GM20431 (cell line): ENCODE measurements around the gene HDAC4.

ENCODE experiments used
- in situ Hi-C: fragments of 300-500 bp; cut with MseI, MboI; formaldehyde crosslinking; loops from one replicate; pipeline ENCODE4 v1.15.0; 2020; ENCODE audit warnings: low sequenced_read_pairs; ENCODE audit not compliant: unreplicated experiment

The HDAC4 gene

GRCh38 chr2:239312741-239313667, 87.8 kb downstream of the HDAC4 start:
- in situ Hi-C loops = no loop called here

GRCh38 chr2:239312081-239312511, 88.7 kb downstream of the HDAC4 start:
- in situ Hi-C loops = no loop called here

DNA sequence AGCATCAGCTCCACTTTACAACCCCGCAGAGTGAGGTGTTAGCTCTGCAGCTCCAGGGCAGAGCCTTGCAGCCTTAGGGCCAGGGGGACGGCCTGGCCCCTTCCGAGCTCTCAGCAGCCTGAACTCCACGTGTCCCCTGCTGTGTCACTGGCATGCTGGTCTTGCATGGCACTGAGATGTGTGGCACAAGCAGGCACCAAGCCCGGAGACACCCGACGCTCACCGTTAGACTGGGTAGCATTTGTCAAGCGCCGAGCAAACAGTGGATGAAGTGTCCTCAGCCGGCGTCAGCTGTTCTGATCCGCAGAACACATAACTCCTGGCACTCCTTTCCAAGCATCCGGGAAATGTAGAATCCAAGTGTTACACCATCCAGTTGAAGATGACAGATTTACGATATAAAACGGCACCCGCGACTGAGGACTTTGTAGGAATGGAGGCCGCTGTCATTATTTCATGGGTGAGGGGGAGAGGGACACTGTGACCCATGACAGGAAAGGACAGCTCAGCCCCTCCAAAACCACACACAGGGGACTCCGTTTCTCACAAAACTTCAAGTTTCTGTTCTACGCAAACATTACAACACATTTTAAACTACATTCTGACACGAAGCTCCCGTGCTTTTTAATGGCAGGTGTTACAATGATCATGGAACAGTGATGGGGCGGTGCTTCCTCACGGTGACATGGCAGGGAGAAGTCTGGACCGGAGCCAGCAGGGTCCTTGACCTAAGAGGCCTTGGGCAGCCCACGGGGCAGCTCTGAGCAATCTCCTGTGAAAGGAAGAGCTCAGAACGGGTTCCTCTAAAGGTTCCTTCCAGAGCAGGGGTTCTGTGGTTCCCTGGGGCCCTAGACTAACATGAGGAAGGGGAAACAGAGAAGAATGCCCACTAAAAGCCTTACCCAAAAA, 89.4 kb downstream of the HDAC4 start:
- in situ Hi-C loops = no loop called here

GRCh38 chr2:239310401-239311061, 90.3 kb downstream of the HDAC4 start:
- in situ Hi-C loops = no loop called here

DNA sequence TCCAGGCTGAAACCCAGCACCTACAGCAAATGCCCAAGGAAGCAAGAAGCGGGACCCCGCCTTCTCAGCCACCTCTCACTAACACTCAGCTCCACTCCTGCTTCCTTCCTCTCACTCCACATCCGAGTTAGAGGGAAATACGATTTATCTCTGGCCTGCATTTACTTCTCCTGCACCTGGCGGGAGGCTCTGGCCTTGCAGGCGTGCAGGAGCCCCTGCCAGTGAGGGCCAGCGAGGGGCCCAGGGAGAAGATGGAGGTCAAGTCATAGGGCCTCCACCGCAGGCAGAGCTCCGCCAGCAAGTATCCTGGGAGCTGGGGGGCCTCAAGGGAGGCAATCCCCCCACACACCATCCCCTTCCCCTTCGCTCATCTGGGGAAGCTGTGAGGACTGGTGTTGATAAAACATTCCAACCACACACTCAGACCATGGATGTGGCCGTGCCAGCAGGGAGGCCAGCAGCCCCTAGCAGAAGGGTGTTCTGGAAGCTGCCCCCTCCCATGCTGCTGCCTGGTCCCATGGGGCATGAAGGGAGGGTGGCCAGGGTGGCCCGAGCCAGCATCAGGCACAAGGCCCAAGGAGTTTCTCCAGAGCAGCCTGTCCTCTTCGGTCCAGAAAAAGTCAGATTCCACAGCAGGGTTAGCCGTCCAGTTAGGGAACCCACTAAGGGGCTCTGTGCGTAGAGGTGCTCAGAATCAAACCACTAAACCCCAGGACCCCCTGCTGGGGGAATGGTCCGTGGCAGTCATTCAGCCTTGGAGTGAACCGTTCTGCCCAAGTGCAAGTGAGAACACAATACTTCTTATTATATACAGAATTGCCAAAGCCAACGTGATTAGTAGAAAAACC, 91.2 kb downstream of the HDAC4 start:
- in situ Hi-C loops = no loop called here

DNA sequence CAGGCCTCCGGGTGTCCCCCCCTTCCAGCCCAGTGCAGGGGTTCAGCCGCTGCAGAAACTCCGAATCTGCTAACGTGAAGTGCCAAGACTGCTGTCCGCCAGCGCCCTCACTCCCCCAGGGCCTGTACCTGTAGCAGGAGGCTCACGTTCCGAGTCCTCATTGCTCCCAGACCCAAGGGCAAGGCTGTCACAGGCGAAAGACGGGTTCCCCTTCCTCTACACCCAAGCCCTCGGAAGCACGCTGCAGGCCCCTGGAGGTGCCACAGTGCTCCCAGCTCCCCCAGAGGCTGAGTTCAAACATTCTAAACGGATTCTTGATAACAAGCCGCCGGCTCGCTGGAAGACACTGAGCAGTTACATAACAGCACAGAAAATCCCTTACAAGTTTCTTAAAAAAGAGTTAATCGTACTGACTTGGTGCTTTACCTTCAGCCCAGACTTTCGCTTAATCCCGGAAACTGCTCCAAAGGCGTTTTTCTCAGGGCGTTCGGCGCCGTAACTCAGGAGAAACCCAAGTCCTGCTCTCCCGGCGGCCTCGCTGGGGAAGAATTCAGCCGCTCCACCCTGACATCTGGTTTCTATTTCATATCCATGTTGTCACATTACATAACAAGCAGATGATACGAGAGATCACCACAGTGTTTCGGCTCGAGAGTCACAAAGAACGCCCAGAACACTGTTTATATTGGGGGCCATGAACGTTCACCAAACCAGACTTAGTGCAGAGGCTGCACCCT, 92.0 kb downstream of the HDAC4 start:
- in situ Hi-C loops = no loop called here

DNA sequence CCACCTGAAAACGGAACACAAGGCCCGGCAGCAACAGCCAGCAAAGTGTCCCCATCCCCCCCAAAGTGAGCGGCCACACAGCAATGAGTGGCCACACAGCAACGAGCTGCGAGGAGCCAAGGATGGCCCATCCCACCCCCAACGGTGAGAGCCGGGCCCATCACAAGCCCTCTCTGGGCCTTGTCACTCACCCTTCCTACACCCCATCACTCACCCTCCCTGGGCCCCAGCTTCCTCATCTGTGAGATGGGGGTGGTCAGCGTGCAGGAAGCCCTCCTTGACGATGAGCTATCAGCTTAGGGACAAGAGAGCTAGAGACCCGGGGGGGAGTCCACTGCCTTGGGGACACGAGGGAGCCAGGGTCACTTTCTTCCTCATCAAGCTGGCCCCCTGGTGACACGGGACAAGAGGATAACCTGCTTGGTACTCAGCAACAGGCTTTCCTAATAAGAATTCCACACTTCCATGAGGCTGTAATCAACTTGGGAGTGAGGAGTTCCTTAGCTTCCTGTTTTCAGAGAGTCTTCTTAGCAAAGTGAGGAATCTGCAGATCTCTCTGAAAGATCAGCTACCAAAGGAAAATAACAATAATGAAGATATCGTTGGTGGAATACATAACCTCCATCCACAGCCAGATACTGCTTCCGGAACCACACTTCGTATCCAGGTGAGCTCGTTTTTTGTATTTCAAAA, 92.8 kb downstream of the HDAC4 start:
- in situ Hi-C loops = no loop called here

DNA sequence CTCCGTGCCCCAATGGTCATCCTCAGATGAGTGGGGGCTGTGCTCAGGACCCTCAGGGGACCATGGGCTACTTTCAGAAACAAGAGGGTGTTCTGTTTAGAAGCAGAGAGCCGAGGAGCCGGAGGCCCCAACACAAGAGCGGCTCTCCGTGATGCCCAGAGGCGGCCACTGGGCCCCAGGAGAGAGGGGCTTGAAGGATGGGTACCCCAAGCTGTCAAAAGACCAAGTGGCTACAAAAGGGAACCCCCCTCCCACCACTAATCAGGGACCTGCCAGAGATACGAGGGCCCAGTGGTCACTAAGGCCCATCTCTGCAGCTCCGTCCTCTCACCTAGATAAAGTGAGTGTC, 93.6 kb downstream of the HDAC4 start:
- in situ Hi-C loops = no loop called here

DNA sequence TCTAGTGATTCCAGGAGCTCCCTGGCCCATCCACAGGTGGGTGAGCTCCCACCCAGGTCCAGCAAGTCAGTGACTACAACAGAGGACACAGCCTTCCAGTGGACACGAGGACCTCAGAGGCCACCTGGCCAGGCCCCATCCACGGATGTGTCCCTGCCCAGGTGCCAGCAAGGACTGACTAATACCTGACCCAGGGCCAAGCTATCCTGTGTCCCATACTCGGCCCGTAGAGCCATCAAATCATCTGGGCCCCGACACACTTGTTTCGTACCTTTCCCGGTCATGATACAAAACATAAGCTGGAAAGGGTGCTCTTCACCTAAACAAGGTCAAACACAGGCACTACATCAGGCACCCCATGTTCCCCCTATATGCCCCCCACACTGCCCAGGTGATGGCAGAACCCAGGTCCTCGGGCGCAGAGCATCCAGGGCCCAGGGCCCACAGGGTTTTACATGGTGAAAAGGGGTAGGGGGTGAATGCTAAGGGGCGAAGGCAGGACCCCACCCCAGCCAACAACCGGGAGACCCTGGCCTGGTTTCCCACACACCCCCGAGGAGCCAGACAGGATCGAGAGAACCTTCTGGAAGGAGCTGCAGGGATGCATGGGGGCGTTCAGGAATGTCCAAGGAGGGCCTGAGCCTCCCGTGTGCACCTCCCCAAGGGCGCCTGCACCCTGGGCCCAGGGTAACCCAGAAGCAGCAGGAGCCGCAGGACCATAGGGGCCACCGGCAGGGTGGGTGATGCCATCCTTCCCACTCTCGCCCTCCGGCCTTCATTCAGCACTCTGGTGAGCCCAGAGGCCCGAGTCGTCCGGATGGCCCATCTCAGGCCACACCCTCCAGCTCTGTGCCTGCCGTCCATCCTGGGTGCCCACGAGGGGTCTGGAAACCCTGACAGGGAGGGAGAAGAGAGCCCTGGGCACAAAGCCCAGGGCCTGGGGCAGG, 94.3 kb downstream of the HDAC4 start:
- in situ Hi-C loops = no loop called here

GRCh38 chr2:239305771-239306170, 95.0 kb downstream of the HDAC4 start:
- in situ Hi-C loops = no loop called here

DNA sequence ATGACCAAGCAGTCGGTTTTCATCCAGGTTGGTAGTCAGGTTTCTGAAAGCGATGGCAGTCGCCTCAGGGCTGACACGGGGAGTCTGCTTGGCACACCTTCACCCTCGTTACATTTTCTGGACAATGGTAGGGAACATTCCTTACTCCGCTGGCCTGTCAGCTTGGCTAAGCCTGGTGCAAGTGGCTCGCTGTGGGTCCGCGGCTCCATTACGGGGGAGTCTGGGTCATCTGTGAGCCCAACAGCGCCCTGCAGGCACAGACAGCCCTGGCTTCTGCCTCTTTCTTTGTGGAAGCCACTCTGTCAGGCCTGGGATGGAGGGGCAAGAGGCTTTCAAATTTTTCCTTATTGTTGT, 95.6 kb downstream of the HDAC4 start:
- in situ Hi-C loops = no loop called here

GRCh38 chr2:239304533-239305221, 96.1 kb downstream of the HDAC4 start:
- in situ Hi-C loops = no loop called here

- in situ Hi-C loops = no loop called here
Observed at GRCh38 chr2:239303711-239304532, 96.9 kb downstream of the HDAC4 start.

- in situ Hi-C loops = no loop called here
Observed at GRCh38 chr2:239302808-239303557, 97.8 kb downstream of the HDAC4 start.

- in situ Hi-C loops = no loop called here
Observed at GRCh38 chr2:239302083-239302807, 98.6 kb downstream of the HDAC4 start.
